Measurements from ENCODE around the gene ZBTB7C.

ZBTB7C gene

GRCh38 chr18:48206887-48207286, 202.3 kb downstream of the ZBTB7C start:
- no peak for DNase-seq

- DNase-seq: no peak
Measured at GRCh38 chr18:48203961-48204666, 205.1 kb downstream of the ZBTB7C start.

- no peak for DNase-seq
Measured at GRCh38 chr18:48203288-48203945, 205.8 kb downstream of the ZBTB7C start.

GRCh38 chr18:48202350-48203260, 206.6 kb downstream of the ZBTB7C start:
- DNase-seq: no peak

- no peak for DNase-seq
Measured at GRCh38 chr18:48202006-48202348, 207.2 kb downstream of the ZBTB7C start.

GRCh38 chr18:48201337-48202005, 207.7 kb downstream of the ZBTB7C start:
- DNase-seq: no peak

- DNase-seq: no peak
Measured at GRCh38 chr18:48200631-48201336, 208.4 kb downstream of the ZBTB7C start.

GRCh38 chr18:48199399-48199798, 209.8 kb downstream of the ZBTB7C start:
- no peak for DNase-seq

GRCh38 chr18:48197819-48198218, 211.4 kb downstream of the ZBTB7C start:
- no peak for DNase-seq

GRCh38 chr18:48195787-48196186, 213.4 kb downstream of the ZBTB7C start:
- no peak for DNase-seq

- no peak for DNase-seq
Measured at GRCh38 chr18:48194591-48195181, 214.5 kb downstream of the ZBTB7C start.

- DNase-seq: no peak
Measured at GRCh38 chr18:48193521-48194492, 215.4 kb downstream of the ZBTB7C start.

- DNase-seq: no peak
Measured at GRCh38 chr18:48192542-48192941, 216.6 kb downstream of the ZBTB7C start.

GRCh38 chr18:48191494-48191893, 217.7 kb downstream of the ZBTB7C start:
- no peak for DNase-seq

GRCh38 chr18:48190994-48191393, 218.2 kb downstream of the ZBTB7C start:
- DNase-seq: no peak

GRCh38 chr18:48188609-48189008, 220.6 kb downstream of the ZBTB7C start:
- no peak for DNase-seq

- DNase-seq: no peak
Measured at GRCh38 chr18:48186861-48187260, 222.3 kb downstream of the ZBTB7C start.

- DNase-seq: no peak
Measured at GRCh38 chr18:48186131-48186766, 222.9 kb downstream of the ZBTB7C start.

- no peak for DNase-seq
Measured at GRCh38 chr18:48184118-48184517, 225.1 kb downstream of the ZBTB7C start.

- no peak for DNase-seq
Measured at GRCh38 chr18:48183613-48184012, 225.6 kb downstream of the ZBTB7C start.
